HCT116 (cell line): ENCODE measurements around the gene FRAS1. TPM values are rescaled to one million over a fixed set of nuclear protein-coding genes. Genes with fewer than 3 reads are reported as not detected.
A peak's percentile ranks its signal among the peaks of the same experiment; 100 is the strongest.

Source experiments
- ATAC-seq: fragments of 200-7000 bp; cut with Tn5 transposase; 2 replicates; pipeline ENCODE4 v1.9.1; 2020; ENCODE audit warnings: mild to moderate bottlenecking, moderate library complexity
- BruUV-seq: library from RNA; stranded (reverse); fragments of 400-500 nt; replicated peaks from 2 replicates; lab custom pipeline; 2021; lab: Mats Ljungman, UMichigan
- CTCF ChIA-PET: fragments of 300-600 bp; sonication (Branson Sonifier 250); formaldehyde crosslinking; loops from one replicate; lab custom pipeline; 2021; ENCODE audit warnings: antibody characterized with exemption; lab: Charles Lee
- POLR2A ChIA-PET: fragments of 300-600, 350-600 bp; sonication (Branson Sonifier 250); formaldehyde crosslinking; loops from one replicate; lab custom pipeline; 2021; ENCODE audit warnings: antibody characterized with exemption; lab: Charles Lee
- RAD21 ChIA-PET, 2 experiments: fragments of 300-600 bp; sonication (Branson Sonifier 250); formaldehyde crosslinking; loops; one replicate each; lab custom pipeline; 2023; ENCODE audit warnings: low total read pairs in 2 of 2; ENCODE audit not compliant: uncharacterized antibody in 2 of 2, unreplicated experiment in 2 of 2, low non-redundant PET in 1 of 2; lab: Charles Lee
- DNase-seq: peaks from one replicate; pipeline ENCODE4 v3.0.0-alpha.2; 2010; ENCODE audit warnings: low read depth, low spot score
- H2AFZ ChIP-seq: fragments of 200-600 bp; shearing (Covaris generic), sonication (generic); 2 replicates; pipeline ENCODE4 v1.6.1; 2017; ENCODE audit warnings: low read depth, mixed run types, mixed read lengths, antibody characterized with exemption, low read length; ENCODE audit not compliant: poor library complexity, severe bottlenecking
- H3K27ac ChIP-seq: 2 replicates; pipeline ENCODE4 v1.5.1; 2012; ENCODE audit warnings: low read depth, low read length
- H3K27me3 ChIP-seq: fragments of 200-600 bp; sonication (generic); 2 replicates; pipeline ENCODE4 v1.6.1; 2016; ENCODE audit warnings: mixed run types, low read length, mixed read lengths; ENCODE audit not compliant: insufficient read depth
- H3K36me3 ChIP-seq, 2 experiments: fragments of 200-500 bp in 1 of 2; fragments of 200-600 bp in 1 of 2; sonication (Bioruptor generic) in 1 of 2; sonication (generic) in 1 of 2; 2 replicates each; pipeline versions ENCODE4 v1.5.1 to v1.6.1; 2014 to 2016; ENCODE audit warnings: low read length in 2 of 2, inconsistent platforms in 1 of 2, mixed read lengths in 1 of 2, mixed run types in 1 of 2; ENCODE audit not compliant: insufficient read depth in 2 of 2, control insufficient read depth in 1 of 2
- H3K4me1 ChIP-seq, 2 experiments: fragments of 200-600 bp in 1 of 2; sonication (generic) in 1 of 2; 2 replicates each; pipeline versions ENCODE4 v1.5.1 to v1.6.1; 2012 to 2017; ENCODE audit warnings: low read length in 2 of 2, inconsistent platforms in 1 of 2, mild to moderate bottlenecking in 1 of 2, mixed read lengths in 1 of 2, mixed run types in 1 of 2, moderate library complexity in 1 of 2; ENCODE audit not compliant: insufficient read depth in 2 of 2, control insufficient read depth in 1 of 2
- H3K4me2 ChIP-seq: fragments of 200-600 bp; sonication (generic); 2 replicates; pipeline ENCODE4 v1.6.1; 2017; ENCODE audit warnings: mixed run types, low read length, mixed read lengths
- H3K4me3 ChIP-seq, 2 experiments: fragments of 200-600 bp in 1 of 2; sonication (generic) in 1 of 2; replicated peaks in 1 of 2; 2 replicates each; pipeline ENCODE4 v1.5.1; 2011 to 2016; ENCODE audit warnings: low read length in 2 of 2, control low read depth in 1 of 2, low read depth in 1 of 2, mild to moderate bottlenecking in 1 of 2, mixed read lengths in 1 of 2, mixed run types in 1 of 2
- H3K79me2 ChIP-seq: fragments of 200-600 bp; sonication (generic); 2 replicates; pipeline ENCODE4 v1.6.1; 2017; ENCODE audit warnings: mild to moderate bottlenecking, mixed run types, low read length, moderate library complexity, mixed read lengths; ENCODE audit not compliant: insufficient read depth
- H3K9ac ChIP-seq: fragments of 200-600 bp; sonication (generic); 2 replicates; pipeline ENCODE4 v1.6.1; 2016; ENCODE audit warnings: low read length, mixed read lengths
- H3K9me2 ChIP-seq: fragments of 200-600 bp; sonication (generic), shearing (Covaris generic); 2 replicates; pipeline ENCODE4 v1.6.1; 2017; ENCODE audit warnings: mixed run types, mild to moderate bottlenecking, moderate library complexity; ENCODE audit not compliant: insufficient read depth
- H3K9me3 ChIP-seq, 2 experiments: fragments of 200-500 bp in 1 of 2; fragments of 200-600 bp in 1 of 2; sonication (Bioruptor generic) in 1 of 2; sonication (generic) in 1 of 2; 2 replicates each; pipeline ENCODE4 v1.6.1; 2014 to 2017; ENCODE audit warnings: low read length in 2 of 2, mixed read lengths in 2 of 2, inconsistent platforms in 1 of 2, low read depth in 1 of 2, mild to moderate bottlenecking in 1 of 2, mixed run types in 1 of 2, moderate library complexity in 1 of 2; ENCODE audit not compliant: control insufficient read depth in 1 of 2, insufficient read depth in 1 of 2
- H4K20me1 ChIP-seq: fragments of 200-600 bp; sonication (generic), shearing (Covaris generic); 2 replicates; pipeline ENCODE4 v1.6.1; 2017; ENCODE audit warnings: mixed run types, mild to moderate bottlenecking, moderate library complexity; ENCODE audit not compliant: insufficient read depth
- CEBPB ChIP-seq: IDR thresholded peaks from 2 replicates; pipeline ENCODE4 v1.6.1; 2012; ENCODE audit warnings: low read depth
- RAD21 ChIP-seq: IDR thresholded peaks from 2 replicates; pipeline ENCODE4 v1.6.1; 2012; ENCODE audit warnings: low read depth, mild to moderate bottlenecking
- REST ChIP-seq: IDR thresholded peaks from 2 replicates; pipeline ENCODE4 v1.6.1; 2012; ENCODE audit warnings: low read depth
- SP1 ChIP-seq: IDR thresholded peaks from 2 replicates; pipeline ENCODE4 v1.6.1; 2012; ENCODE audit warnings: low read depth
- TCF7L2 ChIP-seq: IDR thresholded peaks from 2 replicates; pipeline ENCODE4 v1.7.0; 2011; ENCODE audit warnings: borderline replicate concordance, inconsistent platforms; ENCODE audit not compliant: insufficient read depth, insufficient read length; ENCODE audit errors: extremely low read depth
- ZNF274 ChIP-seq: fragments of 200-500 bp; sonication (Bioruptor generic); IDR thresholded peaks from 2 replicates; pipeline ENCODE4 v1.6.1; 2014; ENCODE audit warnings: mild to moderate bottlenecking, low read depth, low read length, inconsistent platforms
- intact Hi-C: fragments of 100-400 bp; cut with micrococcal nuclease; formaldehyde crosslinking; loops from 2 replicates; pipeline ENCODE4 v1.10.0; 2022
- total RNA-seq: library from RNA; stranded (reverse); gene quantifications from one replicate; pipeline ENCODE4 v1.2.1, GENCODE V29; 2021; ENCODE audit not compliant: unreplicated experiment

The FRAS1 gene
- total RNA-seq, 1 experiment from 2014 or later = 33.5 TPM

- no peaks in the 10 kb centered on the region for H3K4me1 ChIP-seq
- ChIA-PET RAD21 (no interaction called here), CTCF (no interaction called here), POLR2A (no interaction called here)
- H3K4me2 ChIP-seq = no peak overlapping the region
- BruUV-seq = no TSS peak
- DNase-seq (no peak), ATAC-seq (peak; percentile 63)
- no peak overlapping the region for H3K27ac ChIP-seq
- H3K9me2 ChIP-seq = no peaks in the 10 kb centered on the region
- H3K79me2 ChIP-seq = no peaks in the 10 kb centered on the region
- no peaks in the 10 kb centered on the region for H3K36me3 ChIP-seq
- no peaks in the 10 kb centered on the region for H4K20me1 ChIP-seq
- TF ChIP-seq RAD21 (peak; percentile 57), TCF7L2 (no peak)
- no peak overlapping the region for H3K4me3 ChIP-seq
- no peak overlapping the region for H3K9ac ChIP-seq
- intact Hi-C loops = no loop called here
- H3K9me3 ChIP-seq = no peaks in the 10 kb centered on the region
- no peaks in the 10 kb centered on the region for H3K27me3 ChIP-seq
- H2AFZ ChIP-seq = no peak overlapping the region
Measured at GRCh38 chr4:78032446-78032845, 24.7 kb upstream of the FRAS1 start.

- TF ChIP-seq ZNF274 (no peak), CEBPB (no peak), REST (no peak), SP1 (no peak)
- TF ChIP-seq, all 23 proteins: peak for 0
- ChIA-PET POLR2A (no interaction called here), CTCF (no interaction called here), RAD21 (no interaction called here)
- H2AFZ ChIP-seq = no peak overlapping the region
- H3K9me3 ChIP-seq = no peaks in the 10 kb centered on the region
- H3K27ac ChIP-seq = no peak overlapping the region
- no peaks in the 10 kb centered on the region for H3K4me1 ChIP-seq
- no peaks in the 10 kb centered on the region for H3K27me3 ChIP-seq
- intact Hi-C loops = no loop called here
- no peak overlapping the region for H3K4me3 ChIP-seq
- no peak for ATAC-seq
- no peaks in the 10 kb centered on the region for H3K9me2 ChIP-seq
- BruUV-seq = no TSS peak
- no peak overlapping the region for H3K4me2 ChIP-seq
- DNase-seq = no peak
- no peak overlapping the region for H3K9ac ChIP-seq
- no peaks in the 10 kb centered on the region for H4K20me1 ChIP-seq
- H3K36me3 ChIP-seq = no peaks in the 10 kb centered on the region
- no peaks in the 10 kb centered on the region for H3K79me2 ChIP-seq
Measured at GRCh38 chr4:78032929-78033328, 24.2 kb upstream of the FRAS1 start.
